Measurements from ENCODE around the gene CYP2F1.
"Not testable (repeated sequence)": the region's sequence is repeated elsewhere in the genome, so short reads cannot be mapped to it uniquely, and the experiment has no call there.

The CYP2F1 gene

DNA sequence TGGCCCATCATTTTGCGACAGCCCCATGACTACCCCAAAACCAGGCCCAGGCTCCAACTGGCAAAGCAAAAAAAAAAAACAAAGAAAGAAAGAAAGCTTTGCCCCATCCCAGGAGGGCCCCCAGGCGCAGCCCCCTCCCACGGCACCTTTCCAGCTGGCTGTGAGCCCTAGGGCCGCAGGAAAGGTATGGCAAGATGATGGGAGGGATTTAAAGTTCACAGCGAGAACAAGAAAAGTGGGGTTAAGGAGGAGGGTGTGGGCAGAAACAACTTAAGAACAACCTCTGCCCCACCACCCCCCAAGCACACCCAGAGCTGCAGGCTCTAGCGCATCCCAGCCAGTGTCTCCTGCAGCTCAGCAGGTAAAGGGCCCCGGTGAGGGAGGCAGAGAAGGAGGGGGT lies at the start of gene CYP2F1:
CYP2F1 (plus strand) TSS at position 301 of the 400 bp plus-strand sequence. CDS start 1,757 bp downstream, outside the sequence.
- no peaks in the 10 kb centered on the region for H3K27me3 ChIP-seq (ENCODE audit: control insufficient read depth, insufficient read depth, low read length)
- no peaks in the 10 kb centered on the region for H3K36me3 ChIP-seq (ENCODE audit: control insufficient read depth, insufficient read depth, low read length)
- H3K4me3 ChIP-seq (ENCODE audit: low read length): no peak within 1 kb of the TSS
- no peak within 1 kb of the TSS for H3K9ac ChIP-seq (ENCODE audit: low read length)
- H3K4me1 ChIP-seq (ENCODE audit: control insufficient read depth, insufficient read depth, low read length): no peaks in the 10 kb centered on the region
- no peak within 1 kb of the TSS for H3K27ac ChIP-seq (ENCODE audit: low read depth, low read length)

DNA sequence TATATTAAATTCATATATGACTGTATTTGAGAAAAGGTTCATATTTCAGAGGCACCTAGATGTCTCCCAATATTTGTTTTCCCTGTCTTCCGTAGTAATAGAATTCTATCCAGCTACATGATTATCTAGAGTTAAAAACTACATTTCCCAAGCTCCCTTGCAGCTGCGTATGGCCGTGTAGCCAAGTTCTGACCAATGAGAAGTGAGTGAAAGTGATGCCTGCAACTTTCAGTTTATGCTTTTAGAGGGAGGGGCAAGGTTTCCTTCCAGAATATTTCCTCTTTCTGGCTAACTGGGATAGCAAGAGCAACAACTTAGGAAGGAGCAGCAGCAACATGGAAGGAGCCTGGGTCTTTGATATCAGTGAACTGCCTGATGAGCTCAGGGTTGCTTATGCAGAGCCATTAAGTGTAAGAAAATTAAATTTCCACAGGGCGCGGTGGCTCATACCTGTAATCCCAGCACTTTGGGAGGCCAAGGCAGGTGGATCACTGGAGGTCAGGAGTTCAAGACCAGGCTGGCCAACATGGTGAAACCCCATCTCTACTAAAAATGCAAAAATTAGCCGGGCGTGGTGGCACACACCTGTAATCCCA lies 49.2 kb upstream of the CYP2F1 start:
- Histone ChIP-seq H3K27me3 (ENCODE audit: control insufficient read depth, insufficient read depth, low read length) (no peaks in the 10 kb centered on the region), H3K9ac (ENCODE audit: low read length) (no peak overlapping the region), H3K4me3 (ENCODE audit: low read length) (no peak overlapping the region), H3K27ac (ENCODE audit: low read depth, low read length) (no peak overlapping the region), H3K36me3 (ENCODE audit: control insufficient read depth, insufficient read depth, low read length) (no peaks in the 10 kb centered on the region), H3K4me1 (ENCODE audit: control insufficient read depth, insufficient read depth, low read length) (no peaks in the 10 kb centered on the region)

GRCh38 chr19:41076286-41076685 lies 37.9 kb upstream of the CYP2F1 start:
- Histone ChIP-seq H3K27me3 (ENCODE audit: control insufficient read depth, insufficient read depth, low read length) (no peaks in the 10 kb centered on the region), H3K4me3 (ENCODE audit: low read length) (no peak overlapping the region), H3K27ac (ENCODE audit: low read depth, low read length) (no peak overlapping the region), H3K9ac (ENCODE audit: low read length) (no peak overlapping the region), H3K36me3 (ENCODE audit: control insufficient read depth, insufficient read depth, low read length) (no peaks in the 10 kb centered on the region), H3K4me1 (ENCODE audit: control insufficient read depth, insufficient read depth, low read length) (no peaks in the 10 kb centered on the region)

- peaks cover 2% of the 10 kb centered on the region for H3K27me3 ChIP-seq (ENCODE audit: control insufficient read depth, insufficient read depth, low read length)
- H3K4me3 ChIP-seq (ENCODE audit: low read length): no peak overlapping the region
- no peaks in the 10 kb centered on the region for H3K4me1 ChIP-seq (ENCODE audit: control insufficient read depth, insufficient read depth, low read length)
- H3K36me3 ChIP-seq (ENCODE audit: control insufficient read depth, insufficient read depth, low read length): no peaks in the 10 kb centered on the region
- H3K9ac ChIP-seq (ENCODE audit: low read length): no peak overlapping the region
- H3K27ac ChIP-seq (ENCODE audit: low read depth, low read length): no peak overlapping the region
Measured at GRCh38 chr19:41083516-41083915, 30.7 kb upstream of the CYP2F1 start.

DNA sequence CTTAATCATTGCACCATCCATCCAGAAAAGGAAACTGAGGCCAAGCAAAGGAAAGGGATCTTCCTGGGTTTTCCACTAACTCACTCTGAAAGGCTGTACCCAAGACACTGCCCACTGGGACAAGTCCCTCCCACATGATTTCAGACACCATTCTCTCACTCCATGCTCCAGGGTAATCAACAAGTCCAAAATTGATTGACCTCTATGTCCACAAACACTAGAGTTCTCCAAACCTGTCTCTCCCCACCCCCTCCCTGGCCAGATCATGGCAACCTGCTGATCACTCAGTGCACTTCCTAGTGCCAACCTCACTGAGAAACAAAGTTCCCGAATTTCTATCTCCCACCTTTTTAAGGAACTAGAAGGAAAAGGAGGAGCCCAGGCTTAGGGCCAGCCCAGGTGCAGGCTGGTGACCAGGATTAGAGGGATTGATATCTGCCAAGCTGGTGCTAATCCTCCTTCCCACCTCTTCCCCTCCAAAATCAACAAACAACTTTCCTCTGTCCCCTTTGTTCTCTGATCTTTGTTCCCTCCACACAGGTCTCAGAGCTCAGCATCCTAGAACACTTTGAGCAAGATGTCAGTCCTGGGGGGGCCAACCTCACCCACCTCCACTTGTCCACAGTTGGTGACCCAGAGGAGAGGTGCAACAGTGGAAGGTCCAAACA lies 28.4 kb upstream of the CYP2F1 start:
- Histone ChIP-seq H3K36me3 (ENCODE audit: control insufficient read depth, insufficient read depth, low read length) (no peaks in the 10 kb centered on the region), H3K27me3 (ENCODE audit: control insufficient read depth, insufficient read depth, low read length) (peaks cover 2% of the 10 kb centered on the region), H3K4me3 (ENCODE audit: low read length) (no peak overlapping the region), H3K9ac (ENCODE audit: low read length) (no peak overlapping the region), H3K27ac (ENCODE audit: low read depth, low read length) (no peak overlapping the region), H3K4me1 (ENCODE audit: control insufficient read depth, insufficient read depth, low read length) (no peaks in the 10 kb centered on the region)

DNA sequence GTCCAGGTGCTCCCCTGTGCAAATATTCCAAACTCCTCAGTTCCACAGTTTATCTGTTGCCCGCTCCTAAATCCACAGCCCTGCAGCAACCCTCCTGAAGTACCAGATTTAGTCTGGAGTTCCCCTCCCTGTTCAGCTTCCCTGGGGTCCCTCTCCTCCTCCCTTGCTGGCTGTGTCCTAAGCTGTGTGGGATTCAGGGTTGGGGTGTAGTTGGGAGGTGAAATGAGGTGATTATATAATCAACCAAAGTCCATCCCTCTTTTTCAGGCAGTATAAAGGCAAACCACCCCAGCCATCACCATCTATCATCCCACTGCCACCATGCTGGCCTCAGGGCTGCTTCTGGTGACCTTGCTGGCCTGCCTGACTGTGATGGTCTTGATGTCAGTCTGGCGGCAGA lies 26.1 kb upstream of the CYP2F1 start, which contains the start of gene CYP2A13:
CYP2A13 (plus strand) TSS at position 301 of the 400 bp plus-strand sequence; CDS start at position 322, 21 bp downstream.
- Histone ChIP-seq H3K36me3 (ENCODE audit: control insufficient read depth, insufficient read depth, low read length) (no peaks in the 10 kb centered on the region), H3K27ac (ENCODE audit: low read depth, low read length) (no peak within 1 kb of the TSS), H3K27me3 (ENCODE audit: control insufficient read depth, insufficient read depth, low read length) (peaks cover 4% of the 10 kb centered on the region), H3K9ac (ENCODE audit: low read length) (no peak within 1 kb of the TSS), H3K4me3 (ENCODE audit: low read length) (no peak within 1 kb of the TSS), H3K4me1 (ENCODE audit: control insufficient read depth, insufficient read depth, low read length) (no peaks in the 10 kb centered on the region)

- no peak overlapping the region for H3K9ac ChIP-seq (ENCODE audit: low read length)
- no peaks in the 10 kb centered on the region for H3K36me3 ChIP-seq (ENCODE audit: control insufficient read depth, insufficient read depth, low read length)
- H3K27me3 ChIP-seq (ENCODE audit: control insufficient read depth, insufficient read depth, low read length): peaks cover 4% of the 10 kb centered on the region
- H3K27ac ChIP-seq (ENCODE audit: low read depth, low read length): no peak overlapping the region
- no peak overlapping the region for H3K4me3 ChIP-seq (ENCODE audit: low read length)
- no peaks in the 10 kb centered on the region for H3K4me1 ChIP-seq (ENCODE audit: control insufficient read depth, insufficient read depth, low read length)
Measured at GRCh38 chr19:41089959-41090358, 24.3 kb upstream of the CYP2F1 start.

DNA sequence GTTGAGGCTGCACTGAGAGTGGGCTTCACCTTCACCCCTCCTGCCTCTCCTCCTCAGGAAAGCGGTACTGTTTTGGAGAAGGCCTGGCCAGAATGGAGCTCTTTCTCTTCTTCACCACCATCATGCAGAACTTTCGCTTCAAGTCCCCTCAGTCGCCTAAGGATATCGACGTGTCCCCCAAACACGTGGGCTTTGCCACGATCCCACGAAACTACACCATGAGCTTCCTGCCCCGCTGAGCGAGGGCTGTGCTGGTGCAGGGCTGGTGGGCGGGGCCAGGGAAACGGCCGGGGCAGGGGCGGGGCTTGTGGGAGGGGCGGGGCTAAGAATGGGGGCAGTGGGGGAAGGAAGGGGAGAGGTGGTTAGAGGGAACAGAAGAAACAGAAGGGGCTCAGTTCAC lies 18.5 kb upstream of the CYP2F1 start:
- H3K36me3 ChIP-seq (ENCODE audit: control insufficient read depth, insufficient read depth, low read length): no peaks in the 10 kb centered on the region
- H3K9ac ChIP-seq (ENCODE audit: low read length): no peak overlapping the region
- H3K27ac ChIP-seq (ENCODE audit: low read depth, low read length): no peak overlapping the region
- H3K4me1 ChIP-seq (ENCODE audit: control insufficient read depth, insufficient read depth, low read length): no peaks in the 10 kb centered on the region
- no peak overlapping the region for H3K4me3 ChIP-seq (ENCODE audit: low read length)
- peaks cover 4% of the 10 kb centered on the region for H3K27me3 ChIP-seq (ENCODE audit: control insufficient read depth, insufficient read depth, low read length)

- Histone ChIP-seq H3K4me1 (ENCODE audit: control insufficient read depth, insufficient read depth, low read length) (no peaks in the 10 kb centered on the region), H3K4me3 (ENCODE audit: low read length) (no peak overlapping the region), H3K36me3 (ENCODE audit: control insufficient read depth, insufficient read depth, low read length) (no peaks in the 10 kb centered on the region), H3K27me3 (ENCODE audit: control insufficient read depth, insufficient read depth, low read length) (peaks cover 4% of the 10 kb centered on the region), H3K9ac (ENCODE audit: low read length) (no peak overlapping the region), H3K27ac (ENCODE audit: low read depth, low read length) (no peak overlapping the region)
Measured at GRCh38 chr19:41096353-41096752, 17.9 kb upstream of the CYP2F1 start.

DNA sequence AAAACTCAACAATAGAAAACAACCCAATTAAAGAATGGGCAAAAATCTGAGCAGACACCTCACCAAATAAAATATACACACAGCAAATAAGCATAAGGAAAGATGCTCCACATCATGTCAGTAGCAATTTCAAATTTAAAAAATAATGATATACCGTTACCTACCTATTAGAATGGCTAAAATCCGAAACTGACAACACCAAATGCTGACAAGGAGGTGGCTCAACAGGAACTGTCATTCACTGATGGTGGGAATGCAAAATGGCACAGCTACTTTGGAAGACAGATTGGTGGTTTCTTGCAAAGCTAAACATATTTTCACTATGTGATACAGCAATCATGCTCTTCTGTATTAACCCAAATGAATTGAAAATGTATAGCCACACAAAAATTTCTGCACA lies 16.9 kb upstream of the CYP2F1 start:
- Histone ChIP-seq H3K4me3 (ENCODE audit: low read length) (no peak overlapping the region), H3K4me1 (ENCODE audit: control insufficient read depth, insufficient read depth, low read length) (no peaks in the 10 kb centered on the region), H3K36me3 (ENCODE audit: control insufficient read depth, insufficient read depth, low read length) (no peaks in the 10 kb centered on the region), H3K27me3 (ENCODE audit: control insufficient read depth, insufficient read depth, low read length) (no peaks in the 10 kb centered on the region), H3K9ac (ENCODE audit: low read length) (no peak overlapping the region), H3K27ac (ENCODE audit: low read depth, low read length) (no peak overlapping the region)

DNA sequence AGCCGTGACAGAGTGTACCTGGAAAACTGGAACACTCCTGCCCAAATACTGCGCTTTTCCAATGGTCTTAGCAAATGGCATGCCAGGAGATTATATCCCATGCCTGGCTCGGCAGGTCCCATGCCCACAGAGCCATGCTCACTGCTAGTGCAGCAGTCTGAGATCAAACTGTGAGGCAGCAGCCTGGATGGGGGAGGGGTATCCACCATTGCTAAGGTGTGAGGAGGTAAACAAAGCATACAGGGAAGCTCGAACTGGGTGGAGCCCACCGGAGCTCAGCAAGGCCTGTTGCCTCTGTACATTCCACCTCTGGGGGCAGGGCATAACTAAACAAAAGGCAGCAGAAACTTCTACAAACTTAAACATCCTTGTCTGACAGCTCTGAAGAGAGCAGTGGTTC lies 15.5 kb upstream of the CYP2F1 start:
- Histone ChIP-seq H3K27ac (ENCODE audit: low read depth, low read length) (no peak overlapping the region), H3K9ac (ENCODE audit: low read length) (no peak overlapping the region), H3K27me3 (ENCODE audit: control insufficient read depth, insufficient read depth, low read length) (no peaks in the 10 kb centered on the region), H3K4me1 (ENCODE audit: control insufficient read depth, insufficient read depth, low read length) (no peaks in the 10 kb centered on the region), H3K4me3 (ENCODE audit: low read length) (no peak overlapping the region), H3K36me3 (ENCODE audit: control insufficient read depth, insufficient read depth, low read length) (no peaks in the 10 kb centered on the region)

GRCh38 chr19:41102210-41102609 lies 12.0 kb upstream of the CYP2F1 start:
- not testable (repeated sequence) for H3K4me3 ChIP-seq (ENCODE audit: low read length)

GRCh38 chr19:41106177-41106576 lies 8.1 kb upstream of the CYP2F1 start:
- Histone ChIP-seq H3K27me3 (ENCODE audit: control insufficient read depth, insufficient read depth, low read length) (no peaks in the 10 kb centered on the region), H3K4me3 (ENCODE audit: low read length) (no peak overlapping the region), H3K9ac (ENCODE audit: low read length) (no peak overlapping the region), H3K4me1 (ENCODE audit: control insufficient read depth, insufficient read depth, low read length) (no peaks in the 10 kb centered on the region), H3K36me3 (ENCODE audit: control insufficient read depth, insufficient read depth, low read length) (no peaks in the 10 kb centered on the region), H3K27ac (ENCODE audit: low read depth, low read length) (no peak overlapping the region)

More at GRCh38 chr19:41102210-41102609, 12.0 kb upstream of the CYP2F1 start:
- not testable (repeated sequence) for H3K27me3 ChIP-seq (ENCODE audit: control insufficient read depth, insufficient read depth, low read length); H3K9ac ChIP-seq (ENCODE audit: low read length); H3K27ac ChIP-seq (ENCODE audit: low read depth, low read length); H3K36me3 ChIP-seq (ENCODE audit: control insufficient read depth, insufficient read depth, low read length); H3K4me1 ChIP-seq (ENCODE audit: control insufficient read depth, insufficient read depth, low read length)
